Measurements from ENCODE around the gene RASSF6. TPM values are rescaled to one million over a fixed set of nuclear protein-coding genes. Genes with fewer than 3 reads are reported as not detected.

The RASSF6 gene
- total RNA-seq, 1 experiment from 2014 or later: 1.1 TPM

Other genes with a start within 250 kb of the RASSF6 start
- 0.22 TPM in 1 of 2 replicates, not detected in the other for gene ALB, start 216.1 kb downstream of the RASSF6 start, total RNA-seq (2014; rRNA removed)
- gene AFP, start 184.2 kb downstream of the RASSF6 start, total RNA-seq (2014; rRNA removed): 0.40 TPM in 1 of 2 replicates, not detected in the other
- not detected in 2 replicates for gene AFM, start 138.7 kb downstream of the RASSF6 start, total RNA-seq (2014; rRNA removed)
- gene CXCL8, start 120.1 kb upstream of the RASSF6 start, total RNA-seq (2014; rRNA removed): 360 and 477 TPM in 2 replicates
- gene CXCL6, start 216.2 kb upstream of the RASSF6 start, total RNA-seq (2014; rRNA removed): 23.4 and 25.7 TPM in 2 replicates
- gene PF4V1, start 232.9 kb upstream of the RASSF6 start, total RNA-seq (2014; rRNA removed): not detected in 2 replicates
- gene CXCL1, start 249.0 kb upstream of the RASSF6 start, total RNA-seq (2014; rRNA removed): 239 and 267 TPM in 2 replicates

All from PC-3 (cell line).